Measurements from ENCODE around the gene ADAMTS20. TPM values are rescaled to one million over a fixed set of nuclear protein-coding genes. Genes with fewer than 3 reads are reported as not detected.
"Not testable (repeated sequence)": the region's sequence is repeated elsewhere in the genome, so short reads cannot be mapped to it uniquely, and the experiment has no call there.

ADAMTS20 gene
- total RNA-seq, 1 donor from 2014 or later: 0.06 TPM

- no peak overlapping the region for H3K4me3 ChIP-seq (ENCODE audit: low read depth, low read length)
- TF ChIP-seq, protein P1, sequence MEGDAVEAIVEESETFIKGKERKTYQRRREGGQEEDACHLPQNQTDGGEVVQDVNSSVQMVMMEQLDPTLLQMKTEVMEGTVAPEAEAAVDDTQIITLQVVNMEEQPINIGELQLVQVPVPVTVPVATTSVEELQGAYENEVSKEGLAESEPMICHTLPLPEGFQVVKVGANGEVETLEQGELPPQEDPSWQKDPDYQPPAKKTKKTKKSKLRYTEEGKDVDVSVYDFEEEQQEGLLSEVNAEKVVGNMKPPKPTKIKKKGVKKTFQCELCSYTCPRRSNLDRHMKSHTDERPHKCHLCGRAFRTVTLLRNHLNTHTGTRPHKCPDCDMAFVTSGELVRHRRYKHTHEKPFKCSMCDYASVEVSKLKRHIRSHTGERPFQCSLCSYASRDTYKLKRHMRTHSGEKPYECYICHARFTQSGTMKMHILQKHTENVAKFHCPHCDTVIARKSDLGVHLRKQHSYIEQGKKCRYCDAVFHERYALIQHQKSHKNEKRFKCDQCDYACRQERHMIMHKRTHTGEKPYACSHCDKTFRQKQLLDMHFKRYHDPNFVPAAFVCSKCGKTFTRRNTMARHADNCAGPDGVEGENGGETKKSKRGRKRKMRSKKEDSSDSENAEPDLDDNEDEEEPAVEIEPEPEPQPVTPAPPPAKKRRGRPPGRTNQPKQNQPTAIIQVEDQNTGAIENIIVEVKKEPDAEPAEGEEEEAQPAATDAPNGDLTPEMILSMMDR (conservative IDR thresholded peaks at IDR 0.05; ENCODE audit: low read depth, low read length): no peak
- DNase-seq (ENCODE audit: low read depth): no peak
Observed at GRCh38 chr12:43378448-43378847, 173.6 kb downstream of the ADAMTS20 start.

GRCh38 chr12:43370263-43370662 is 181.7 kb downstream of the ADAMTS20 start:
- H3K4me3 ChIP-seq (ENCODE audit: low read depth, low read length): no peak overlapping the region
- DNase-seq (ENCODE audit: low read depth): peak; percentile 57
- TF ChIP-seq, protein P1 (conservative IDR thresholded peaks at IDR 0.05; ENCODE audit: low read depth, low read length): no peak

DNA sequence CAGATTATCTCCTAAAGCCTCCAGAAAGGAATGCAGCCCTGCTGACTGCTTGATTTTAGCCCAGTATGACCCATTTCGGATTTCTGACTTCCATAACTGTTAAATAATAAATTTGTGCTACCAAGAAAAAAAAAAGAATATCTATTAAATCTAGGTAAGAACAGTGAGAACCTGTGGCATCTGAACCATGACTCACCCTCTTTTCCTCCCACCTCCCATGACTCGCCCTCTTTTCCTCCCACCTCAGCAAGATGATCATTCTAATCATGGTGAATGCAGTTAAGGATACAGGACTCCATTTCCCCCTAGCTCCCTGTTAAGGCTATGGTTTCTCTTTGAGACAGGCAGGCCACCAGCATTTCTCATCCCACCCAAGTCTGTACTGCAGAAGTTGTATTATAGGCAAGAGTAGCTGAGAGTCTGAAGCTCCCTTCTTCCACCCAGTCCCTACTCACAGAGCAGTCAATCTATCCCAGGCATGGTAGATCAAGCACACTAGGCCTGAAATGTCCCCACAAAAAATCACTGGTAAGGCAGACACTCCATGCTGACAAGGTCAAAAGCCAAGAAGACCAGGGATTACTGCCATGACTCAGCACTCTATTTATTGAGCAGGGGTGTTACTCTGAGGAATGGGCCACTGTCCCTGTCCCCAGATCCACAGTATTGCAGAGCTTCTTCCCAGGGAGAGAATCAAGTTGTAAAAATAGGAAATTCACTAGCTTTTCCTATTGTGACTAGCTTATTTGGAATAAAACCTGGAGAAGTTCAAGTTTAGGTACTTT is 188.9 kb downstream of the ADAMTS20 start:
- no peak for DNase-seq (ENCODE audit: low read depth)
- H3K4me3 ChIP-seq (ENCODE audit: low read depth, low read length): no peak overlapping the region
- TF ChIP-seq, protein P1 (conservative IDR thresholded peaks at IDR 0.05; ENCODE audit: low read depth, low read length): no peak

DNA sequence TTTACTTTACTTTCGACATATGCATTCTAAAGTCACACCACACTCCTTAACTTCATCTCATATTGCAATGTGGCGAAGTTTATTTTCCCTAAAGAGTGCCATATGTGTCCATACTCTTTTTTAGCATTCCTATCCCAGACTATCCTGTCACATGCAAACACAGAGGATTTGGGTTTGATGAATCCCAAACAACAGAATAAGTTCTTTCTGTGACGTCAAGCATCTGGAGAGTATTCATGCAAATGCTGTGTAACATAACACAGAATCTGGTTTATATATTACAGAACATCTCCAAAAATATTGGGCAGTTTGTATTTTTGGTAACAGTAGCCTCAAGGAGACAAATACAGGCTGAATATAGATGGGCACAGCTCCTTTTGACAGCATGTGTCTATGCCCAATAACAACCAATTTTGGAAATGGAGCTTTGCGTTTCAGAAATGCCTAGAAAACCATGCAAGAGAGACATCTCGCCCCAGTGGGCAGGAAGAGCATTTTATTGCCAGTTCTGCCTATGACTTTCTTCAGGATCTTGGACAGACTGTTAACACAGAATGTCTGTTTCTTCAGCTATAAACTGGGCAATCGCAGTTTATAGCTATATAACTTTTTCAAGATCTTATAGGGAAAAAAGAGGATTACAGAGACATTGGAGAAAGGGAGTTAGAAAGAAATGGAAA is 190.8 kb downstream of the ADAMTS20 start:
- TF ChIP-seq, protein P1 (conservative IDR thresholded peaks at IDR 0.05; ENCODE audit: low read depth, low read length): no peak
- H3K4me3 ChIP-seq (ENCODE audit: low read depth, low read length): no peak overlapping the region
- DNase-seq (ENCODE audit: low read depth): no peak

GRCh38 chr12:43360001-43360400 is 192.0 kb downstream of the ADAMTS20 start:
- DNase-seq (ENCODE audit: low read depth); H3K4me3 ChIP-seq (ENCODE audit: low read depth, low read length): not testable (repeated sequence)

DNA sequence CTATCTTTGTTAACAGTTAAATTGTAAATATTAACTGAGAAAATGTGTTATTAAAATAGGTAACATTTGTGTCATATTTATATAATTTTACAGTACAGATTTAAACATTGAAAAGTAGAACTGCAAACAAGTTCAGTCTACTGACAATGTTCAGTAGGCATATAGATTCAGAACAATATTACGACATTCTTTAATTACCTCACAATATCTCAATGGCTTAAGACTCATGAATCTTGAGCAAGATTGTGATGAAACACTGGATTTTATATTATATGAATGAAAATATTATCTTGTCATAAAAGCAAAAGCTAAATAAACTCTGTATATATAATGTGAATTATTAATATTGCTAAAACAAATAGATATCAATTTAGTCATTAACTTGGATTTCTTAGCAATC is 194.9 kb downstream of the ADAMTS20 start:
- TF ChIP-seq, protein P1 (conservative IDR thresholded peaks at IDR 0.05; ENCODE audit: low read depth, low read length): no peak
- DNase-seq (ENCODE audit: low read depth): no peak

GRCh38 chr12:43352001-43352400 is 200.0 kb downstream of the ADAMTS20 start:
- no peak overlapping the region for H3K4me3 ChIP-seq (ENCODE audit: low read depth, low read length)
- DNase-seq (ENCODE audit: low read depth): no peak
- TF ChIP-seq, protein P1 (conservative IDR thresholded peaks at IDR 0.05; ENCODE audit: low read depth, low read length): no peak

More for the DNA sequence above, 194.9 kb downstream of the ADAMTS20 start:
- no peak overlapping the region for H3K4me3 ChIP-seq (ENCODE audit: low read depth, low read length)
